ENCODE results near the gene TET1. TPM values are rescaled to one million over a fixed set of nuclear protein-coding genes. Genes with fewer than 3 reads are reported as not detected.
"Not testable (repeated sequence)": the region's sequence is repeated elsewhere in the genome, so short reads cannot be mapped to it uniquely, and the experiment has no call there.

Gene TET1
- total RNA-seq, 1 experiment from 2014 or later, result 27.5 TPM

DNA sequence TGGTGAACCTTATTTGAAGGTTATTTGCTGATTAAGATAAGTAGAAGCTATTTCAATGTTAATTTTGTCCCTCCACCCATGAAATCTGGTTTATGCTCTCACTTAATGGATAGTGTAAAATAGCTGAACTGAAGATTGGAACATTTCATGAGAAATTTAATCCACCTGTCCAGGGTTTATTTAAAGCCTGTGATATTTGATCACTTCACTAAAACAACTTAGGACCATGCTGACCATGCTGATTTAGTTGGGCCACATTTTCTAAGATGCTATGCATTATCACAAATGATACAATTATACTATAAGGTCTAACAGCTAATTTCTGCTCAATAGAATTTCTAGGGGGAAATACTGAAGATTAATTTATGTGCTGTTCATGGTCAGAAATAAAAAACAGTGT is 53.8 kb downstream of the TET1 start:
- not testable (repeated sequence) for H3K27me3 ChIP-seq (ENCODE audit: control insufficient read depth, insufficient read depth, low read length); H3K4me3 ChIP-seq (ENCODE audit: insufficient read depth, low read depth, low read length); H3K36me3 ChIP-seq (replicated peaks; ENCODE audit: control insufficient read depth, insufficient read depth, low read length); DNase-seq

DNA sequence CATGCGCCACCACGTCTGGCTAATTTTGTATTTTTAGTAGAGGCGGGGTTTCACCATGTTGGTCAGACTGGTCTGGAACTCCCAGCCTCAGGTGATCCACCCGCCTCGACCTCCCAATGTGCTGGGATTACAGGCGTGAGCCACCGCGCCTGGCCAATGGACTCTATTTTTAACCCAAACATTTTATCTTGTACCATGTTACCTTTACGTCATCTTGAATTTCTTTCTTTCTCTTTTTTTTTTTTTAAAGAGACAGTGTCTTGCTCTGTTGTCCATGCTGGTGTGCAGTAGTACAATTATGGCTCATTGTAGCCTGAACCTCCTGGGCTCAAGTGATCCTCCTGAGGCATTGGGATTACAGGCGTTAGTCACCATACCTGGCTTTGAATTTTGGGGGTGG is 57.6 kb downstream of the TET1 start:
- not testable (repeated sequence) for H3K27me3 ChIP-seq (ENCODE audit: control insufficient read depth, insufficient read depth, low read length); DNase-seq; H3K4me3 ChIP-seq (ENCODE audit: insufficient read depth, low read depth, low read length); H3K36me3 ChIP-seq (replicated peaks; ENCODE audit: control insufficient read depth, insufficient read depth, low read length)

- H3K4me3 ChIP-seq (ENCODE audit: insufficient read depth, low read depth, low read length), result no peak overlapping the region
- DNase-seq, result no peak
- no peaks in the 10 kb centered on the region for H3K27me3 ChIP-seq (ENCODE audit: control insufficient read depth, insufficient read depth, low read length)
- H3K36me3 ChIP-seq (replicated peaks; ENCODE audit: control insufficient read depth, insufficient read depth, low read length), result peaks cover 3% of the 10 kb centered on the region
Measured at GRCh38 chr10:68618234-68618633, 58.1 kb downstream of the TET1 start.

DNA sequence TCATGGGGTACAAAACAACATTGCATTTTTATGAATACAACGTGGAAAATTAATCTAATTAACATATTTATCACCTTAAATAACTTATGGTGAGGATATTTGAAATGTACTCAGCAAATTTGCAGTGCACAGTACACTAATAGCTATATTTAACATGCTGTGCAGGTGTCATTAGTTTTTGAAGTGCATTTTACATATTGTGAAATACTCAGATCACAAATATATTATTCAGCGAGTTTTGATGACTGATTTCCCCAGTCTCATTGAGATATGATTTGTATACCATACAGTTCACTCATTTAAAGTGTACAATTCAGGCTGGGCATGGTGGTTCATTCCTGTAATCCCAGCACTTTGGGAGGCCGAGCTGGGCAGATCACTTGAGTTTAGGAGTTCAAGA is 59.5 kb downstream of the TET1 start:
- no peaks in the 10 kb centered on the region for H3K27me3 ChIP-seq (ENCODE audit: control insufficient read depth, insufficient read depth, low read length)
- H3K36me3 ChIP-seq (replicated peaks; ENCODE audit: control insufficient read depth, insufficient read depth, low read length), result peaks cover 3% of the 10 kb centered on the region
- no peak for DNase-seq
- H3K4me3 ChIP-seq (ENCODE audit: insufficient read depth, low read depth, low read length), result no peak overlapping the region

- DNase-seq, result no peak
- no peak overlapping the region for H3K4me3 ChIP-seq (ENCODE audit: insufficient read depth, low read depth, low read length)
- no peaks in the 10 kb centered on the region for H3K27me3 ChIP-seq (ENCODE audit: control insufficient read depth, insufficient read depth, low read length)
- no peaks in the 10 kb centered on the region; the same call in 1 of the 2 replicates for H3K36me3 ChIP-seq (replicated peaks; ENCODE audit: control insufficient read depth, insufficient read depth, low read length)
Measured at GRCh38 chr10:68625316-68625921, 65.3 kb downstream of the TET1 start.

DNA sequence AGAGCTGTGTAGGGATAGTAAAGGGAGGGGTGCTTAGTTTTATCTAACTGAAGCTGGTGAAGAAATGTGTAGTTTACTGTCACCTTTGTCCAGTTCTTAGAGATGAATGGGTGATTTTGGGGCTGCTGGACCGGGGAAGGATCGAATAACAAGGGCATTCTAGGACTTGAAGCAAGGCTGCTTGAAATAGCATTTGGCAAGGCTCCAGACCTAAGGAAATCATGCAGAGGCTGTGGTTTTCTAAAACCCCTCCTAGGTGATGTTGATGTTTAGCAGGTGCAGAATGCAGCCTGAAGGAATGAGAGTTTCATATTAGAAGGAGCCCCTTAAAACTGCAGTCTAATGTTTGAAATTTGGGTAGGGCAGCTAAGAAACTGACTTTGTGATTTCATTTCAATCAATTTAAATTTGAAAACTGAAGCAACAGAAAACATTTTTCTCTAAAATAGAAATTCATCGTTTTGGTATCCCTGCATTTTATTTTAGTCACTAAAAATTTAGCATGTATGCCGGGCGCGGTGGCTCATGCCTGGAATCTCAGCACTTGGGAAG is 68.5 kb downstream of the TET1 start:
- H3K4me3 ChIP-seq (ENCODE audit: insufficient read depth, low read depth, low read length), result no peak overlapping the region
- no peaks in the 10 kb centered on the region; the same call in 1 of the 2 replicates for H3K36me3 ChIP-seq (replicated peaks; ENCODE audit: control insufficient read depth, insufficient read depth, low read length)
- no peaks in the 10 kb centered on the region for H3K27me3 ChIP-seq (ENCODE audit: control insufficient read depth, insufficient read depth, low read length)
- DNase-seq, result no peak

- not testable (repeated sequence) for H3K4me3 ChIP-seq (ENCODE audit: insufficient read depth, low read depth, low read length); DNase-seq; H3K27me3 ChIP-seq (ENCODE audit: control insufficient read depth, insufficient read depth, low read length); H3K36me3 ChIP-seq (replicated peaks; ENCODE audit: control insufficient read depth, insufficient read depth, low read length)
Measured at GRCh38 chr10:68632271-68632560, 72.1 kb downstream of the TET1 start.

DNA sequence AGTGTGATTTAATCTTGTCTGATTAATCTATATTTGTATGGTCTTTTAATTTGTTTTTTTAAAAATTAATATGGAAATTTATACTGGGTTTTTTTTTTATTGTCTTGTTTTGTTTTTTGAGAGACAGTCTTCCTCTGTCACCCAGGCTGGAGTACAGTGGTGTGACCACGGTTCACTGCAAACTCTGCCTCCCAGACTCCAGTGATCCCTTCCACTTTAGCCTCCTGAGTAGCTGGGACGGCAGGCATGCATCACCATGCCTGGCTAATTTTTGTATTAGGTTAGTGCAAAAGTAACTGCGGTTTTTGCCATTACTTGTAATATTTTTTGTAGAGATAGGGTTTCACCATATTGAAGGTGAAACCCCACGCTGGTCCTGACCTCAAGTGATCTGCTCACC is 73.1 kb downstream of the TET1 start:
- no peaks in the 10 kb centered on the region for H3K27me3 ChIP-seq (ENCODE audit: control insufficient read depth, insufficient read depth, low read length)
- no peaks in the 10 kb centered on the region for H3K36me3 ChIP-seq (replicated peaks; ENCODE audit: control insufficient read depth, insufficient read depth, low read length)
- no peak overlapping the region for H3K4me3 ChIP-seq (ENCODE audit: insufficient read depth, low read depth, low read length)
- no peak for DNase-seq

- Histone ChIP-seq H3K4me3 (ENCODE audit: insufficient read depth, low read depth, low read length) (no peak overlapping the region), H3K36me3 (replicated peaks; ENCODE audit: control insufficient read depth, insufficient read depth, low read length) (no peaks in the 10 kb centered on the region), H3K27me3 (ENCODE audit: control insufficient read depth, insufficient read depth, low read length) (no peaks in the 10 kb centered on the region)
- DNase-seq, result no peak
Measured at GRCh38 chr10:68633816-68634466, 73.8 kb downstream of the TET1 start.

GRCh38 chr10:68636335-68636734 is 76.2 kb downstream of the TET1 start:
- Histone ChIP-seq H3K4me3 (ENCODE audit: insufficient read depth, low read depth, low read length) (no peak overlapping the region), H3K27me3 (ENCODE audit: control insufficient read depth, insufficient read depth, low read length) (no peaks in the 10 kb centered on the region), H3K36me3 (replicated peaks; ENCODE audit: control insufficient read depth, insufficient read depth, low read length) (no peaks in the 10 kb centered on the region)

GRCh38 chr10:68643550-68643949 is 83.4 kb downstream of the TET1 start:
- H3K27me3 ChIP-seq (ENCODE audit: control insufficient read depth, insufficient read depth, low read length); DNase-seq; H3K4me3 ChIP-seq (ENCODE audit: insufficient read depth, low read depth, low read length): not testable (repeated sequence)
- H3K36me3 ChIP-seq (replicated peaks; ENCODE audit: control insufficient read depth, insufficient read depth, low read length), result peaks cover 12% of the 10 kb centered on the region

More at GRCh38 chr10:68636335-68636734, 76.2 kb downstream of the TET1 start:
- no peak for DNase-seq

DNA sequence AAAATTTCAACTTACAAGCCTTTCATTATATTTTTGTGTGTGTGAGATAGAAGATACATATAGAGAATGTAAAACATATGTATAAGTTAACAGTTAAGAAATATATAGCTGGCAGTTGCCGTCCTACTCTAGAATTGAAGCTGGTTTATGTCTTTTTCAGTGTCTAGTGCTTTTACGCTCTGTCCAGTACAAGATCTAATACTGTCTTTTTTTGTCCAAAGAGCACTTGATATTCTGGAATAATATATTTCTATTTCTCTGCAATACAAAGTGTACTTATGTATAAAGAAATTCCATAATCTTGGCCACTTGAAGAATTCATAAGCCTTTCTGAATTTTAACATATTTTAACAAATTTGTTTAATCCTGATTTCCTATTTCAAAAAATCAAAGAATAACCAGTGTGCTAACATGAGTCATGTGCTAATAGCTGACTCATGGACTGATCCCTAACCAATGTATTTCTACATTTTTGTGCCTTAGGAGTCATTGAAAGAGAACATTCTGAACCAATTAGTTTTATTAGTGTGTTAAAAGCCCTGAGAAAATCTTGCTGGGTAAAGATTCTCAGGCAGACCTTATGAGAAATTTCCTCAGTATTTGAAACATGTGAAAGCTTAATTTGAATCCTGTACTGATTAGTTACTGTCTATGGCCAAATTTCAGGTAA is 87.7 kb downstream of the TET1 start:
- no peaks in the 10 kb centered on the region for H3K27me3 ChIP-seq (ENCODE audit: control insufficient read depth, insufficient read depth, low read length)
- peaks cover 16% of the 10 kb centered on the region for H3K36me3 ChIP-seq (replicated peaks; ENCODE audit: control insufficient read depth, insufficient read depth, low read length)
- DNase-seq, result no peak
- H3K4me3 ChIP-seq (ENCODE audit: insufficient read depth, low read depth, low read length), result no peak overlapping the region

DNA sequence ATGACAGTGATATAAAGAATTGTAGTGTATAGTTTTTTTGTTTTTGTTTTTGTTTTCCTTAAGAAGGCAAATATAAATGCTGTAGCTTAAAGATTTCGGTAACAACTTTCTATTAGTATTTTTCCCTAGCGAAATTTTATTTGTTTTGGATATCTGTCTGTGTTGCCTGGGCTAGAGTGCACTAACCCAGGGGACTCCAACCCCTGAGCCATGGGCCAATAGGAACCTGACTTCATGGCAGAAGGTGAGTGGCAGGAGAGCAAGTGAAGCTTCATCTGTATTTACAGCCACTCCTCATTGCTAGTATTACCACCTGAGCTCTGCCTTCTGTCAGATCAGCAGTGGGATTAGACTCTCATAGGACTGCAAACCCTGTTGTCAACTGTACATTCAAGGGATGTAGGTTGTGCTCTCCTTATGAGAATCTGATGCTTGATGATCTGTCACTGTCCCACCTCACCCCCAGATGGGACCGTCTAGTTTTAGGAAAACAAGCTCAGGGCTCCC is 95.5 kb downstream of the TET1 start:
- Histone ChIP-seq H3K4me3 (ENCODE audit: insufficient read depth, low read depth, low read length) (no peak overlapping the region), H3K36me3 (replicated peaks; ENCODE audit: control insufficient read depth, insufficient read depth, low read length) (peaks cover 7% of the 10 kb centered on the region), H3K27me3 (ENCODE audit: control insufficient read depth, insufficient read depth, low read length) (no peaks in the 10 kb centered on the region)
- no peak for DNase-seq

- H3K27me3 ChIP-seq (ENCODE audit: control insufficient read depth, insufficient read depth, low read length), result no peaks in the 10 kb centered on the region
- H3K36me3 ChIP-seq (replicated peaks; ENCODE audit: control insufficient read depth, insufficient read depth, low read length), result peaks cover 8% of the 10 kb centered on the region
- no peak for DNase-seq
- H3K4me3 ChIP-seq (ENCODE audit: insufficient read depth, low read depth, low read length), result no peak overlapping the region
Measured at GRCh38 chr10:68665841-68666240, 105.7 kb downstream of the TET1 start.

DNA sequence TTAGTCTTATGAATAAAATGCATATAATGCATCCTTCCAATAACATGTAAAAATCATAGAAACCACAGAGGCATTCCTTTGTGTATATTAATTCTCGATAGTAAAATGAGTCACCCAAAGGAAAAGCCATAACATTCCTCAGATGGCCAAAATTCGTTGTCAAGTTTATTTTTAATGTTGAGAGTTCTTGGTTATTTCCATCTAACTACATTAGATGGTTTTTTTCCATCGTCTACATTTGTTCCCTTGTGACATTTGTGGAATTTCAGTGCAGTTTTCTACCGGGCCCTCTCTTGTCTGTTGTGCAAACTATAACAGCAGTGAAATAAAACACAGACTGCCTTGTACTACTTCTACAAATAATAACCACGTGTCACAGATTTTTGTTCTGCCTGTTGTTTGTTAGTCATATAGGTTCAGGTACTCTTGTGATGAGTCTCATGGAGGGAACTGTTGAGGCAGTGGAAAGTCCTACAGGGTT is 106.2 kb downstream of the TET1 start:
- Histone ChIP-seq H3K27me3 (ENCODE audit: control insufficient read depth, insufficient read depth, low read length) (no peaks in the 10 kb centered on the region), H3K36me3 (replicated peaks; ENCODE audit: control insufficient read depth, insufficient read depth, low read length) (peaks cover 8% of the 10 kb centered on the region), H3K4me3 (ENCODE audit: insufficient read depth, low read depth, low read length) (no peak overlapping the region)
- no peak for DNase-seq
